Endothelial cell of umbilical vein (primary cell): ENCODE measurements around the gene PANK2.

Experiments used
- CTCF ChIP-seq, 2 donors: IDR thresholded peaks; 1 replicate in 1 of 2; 2 replicates in 1 of 2; pipeline ENCODE4 v1.5.1; 2011; ENCODE audit warnings: low read length in 2 of 2, mild to moderate bottlenecking in 2 of 2, moderate library complexity in 2 of 2, control low read depth in 1 of 2, inconsistent platforms in 1 of 2, low read depth in 1 of 2; ENCODE audit not compliant: insufficient read depth in 1 of 2; ENCODE audit errors: extremely low read depth in 1 of 2
- JUN ChIP-seq: IDR thresholded peaks from 2 replicates; pipeline ENCODE4 v1.6.1; 2011; ENCODE audit warnings: borderline replicate concordance, low read depth; ENCODE audit not compliant: insufficient read length, insufficient read depth

DNA sequence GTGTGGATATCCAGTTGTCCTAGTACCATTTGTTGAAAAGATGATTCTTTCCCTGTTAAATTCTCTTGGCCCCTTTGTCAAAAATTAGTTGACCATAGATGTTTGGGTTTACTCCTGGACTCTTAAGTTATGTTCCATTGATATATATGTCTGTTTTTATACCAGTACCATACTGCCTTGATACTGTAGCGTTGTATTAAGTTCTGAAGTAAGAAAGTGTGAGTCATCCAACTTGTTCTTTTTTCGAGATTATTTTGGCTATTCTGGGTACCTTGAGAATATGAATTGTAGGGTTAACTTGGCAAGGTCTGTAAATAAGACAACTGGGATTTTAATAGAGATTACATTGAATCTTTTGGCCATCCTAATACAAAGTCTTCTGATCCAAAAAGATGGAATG lies 26.5 kb downstream of the PANK2 start:
- TF ChIP-seq CTCF (IDR thresholded peaks at IDR 0.05; ENCODE audit: extremely low read depth in 1 of 2, insufficient read depth in 1 of 2, low read depth in 1 of 2, low read length in 2 of 2): no peak
- TF ChIP-seq JUN: no peak
